Adrenal gland (tissue), 5 donors: Measurements from ENCODE around the gene LYG1.

Source experiments
- POLR2A ChIP-seq, 2 donors: fragments of 450-650 bp; IDR thresholded peaks; one replicate each; pipeline ENCODE4 v1.6.1; 2017; ENCODE audit warnings: antibody characterized with exemption in 2 of 2, mild to moderate bottlenecking in 2 of 2, moderate library complexity in 1 of 2
- TF ChIP-seq, protein P1 (sequence below), 6 experiments: fragments of 450-650 bp in 4 of 6; fragments of 200-600 bp in 2 of 6; sonication (generic) in 1 of 6; IDR thresholded peaks; 1 replicate in 5 of 6; 2 replicates in 1 of 6; pipeline versions ENCODE4 v1.5.1 to v1.8.0; 2016 to 2021; ENCODE audit warnings: antibody characterized with exemption in 6 of 6, mild to moderate bottlenecking in 2 of 6, moderate library complexity in 1 of 6
- donor health status: DM: no; HTN: no; CAD: no.

DNA sequence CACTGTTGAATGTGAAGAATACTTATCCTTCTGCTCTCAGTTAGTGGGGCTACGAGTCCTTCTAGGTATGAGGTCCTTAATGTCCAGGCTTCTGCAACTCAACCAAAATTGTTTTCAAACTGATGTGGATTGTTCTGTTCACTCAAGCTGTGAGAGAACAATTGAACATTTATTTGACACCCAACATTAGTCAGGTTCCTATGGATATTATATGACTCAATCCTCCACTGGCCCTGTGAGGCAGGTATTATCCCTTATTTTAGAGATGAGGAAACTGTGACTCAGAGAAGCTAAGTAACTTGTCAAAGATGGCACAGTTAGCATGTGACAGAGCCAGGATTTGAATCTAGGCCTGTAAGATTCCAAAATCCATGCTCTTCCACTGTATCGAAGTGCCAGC is 44.3 kb downstream of the LYG1 start:
- TF ChIP-seq, protein P1, sequence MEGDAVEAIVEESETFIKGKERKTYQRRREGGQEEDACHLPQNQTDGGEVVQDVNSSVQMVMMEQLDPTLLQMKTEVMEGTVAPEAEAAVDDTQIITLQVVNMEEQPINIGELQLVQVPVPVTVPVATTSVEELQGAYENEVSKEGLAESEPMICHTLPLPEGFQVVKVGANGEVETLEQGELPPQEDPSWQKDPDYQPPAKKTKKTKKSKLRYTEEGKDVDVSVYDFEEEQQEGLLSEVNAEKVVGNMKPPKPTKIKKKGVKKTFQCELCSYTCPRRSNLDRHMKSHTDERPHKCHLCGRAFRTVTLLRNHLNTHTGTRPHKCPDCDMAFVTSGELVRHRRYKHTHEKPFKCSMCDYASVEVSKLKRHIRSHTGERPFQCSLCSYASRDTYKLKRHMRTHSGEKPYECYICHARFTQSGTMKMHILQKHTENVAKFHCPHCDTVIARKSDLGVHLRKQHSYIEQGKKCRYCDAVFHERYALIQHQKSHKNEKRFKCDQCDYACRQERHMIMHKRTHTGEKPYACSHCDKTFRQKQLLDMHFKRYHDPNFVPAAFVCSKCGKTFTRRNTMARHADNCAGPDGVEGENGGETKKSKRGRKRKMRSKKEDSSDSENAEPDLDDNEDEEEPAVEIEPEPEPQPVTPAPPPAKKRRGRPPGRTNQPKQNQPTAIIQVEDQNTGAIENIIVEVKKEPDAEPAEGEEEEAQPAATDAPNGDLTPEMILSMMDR (IDR thresholded peaks at IDR 0.05) = no peak
- TF ChIP-seq POLR2A (IDR thresholded peaks at IDR 0.05) = no peak
